COLO668 (cell line): ENCODE data around the gene PTPRN2.

Experiments used
- DNase-seq: peaks from one replicate; lab custom pipeline; 2025; ENCODE audit not compliant: unreplicated experiment; lab: John Stamatoyannopoulos, UW

PTPRN2 gene

GRCh38 chr7:158067219-158067930 lies 520.2 kb downstream of the PTPRN2 start:
- no peak for DNase-seq

DNA sequence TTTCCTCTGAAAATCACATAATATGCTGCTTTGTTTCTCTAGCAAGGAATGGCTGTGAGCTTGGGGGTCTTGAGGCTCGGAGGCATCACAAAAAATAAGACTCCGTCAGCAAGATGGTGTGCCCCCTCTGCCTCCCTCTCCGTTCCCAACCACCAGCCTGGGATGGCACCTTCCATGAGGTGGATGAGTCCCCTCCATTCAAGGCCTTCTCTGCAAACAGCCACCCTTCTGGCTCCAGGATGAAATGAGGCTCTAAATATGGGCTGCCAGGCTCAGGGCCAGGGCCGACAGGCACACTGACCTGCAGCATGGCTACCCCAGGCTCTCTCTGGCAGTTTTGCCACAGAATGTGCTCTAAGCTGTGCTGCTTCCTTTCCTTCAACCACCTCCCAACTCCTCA lies 521.5 kb downstream of the PTPRN2 start:
- DNase-seq: no peak

DNA sequence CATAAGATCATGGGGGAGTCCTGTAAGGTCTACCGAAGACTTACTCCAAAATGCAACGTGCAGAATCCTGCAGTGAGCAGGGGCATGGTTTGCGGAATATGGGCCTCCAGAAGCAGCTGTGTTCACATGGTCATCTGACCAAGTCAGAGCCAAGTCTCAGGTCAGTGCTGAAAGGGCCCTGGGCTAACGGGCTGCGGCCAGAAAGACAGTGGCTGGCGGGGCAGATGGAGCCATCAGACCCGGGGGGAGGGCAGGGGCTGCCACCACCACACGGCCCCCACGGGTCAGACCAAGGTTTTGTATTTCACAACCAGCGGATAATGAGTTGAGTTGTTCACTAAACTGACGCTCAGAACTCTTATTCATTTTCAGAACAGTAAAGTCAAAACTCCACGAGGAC lies 522.3 kb downstream of the PTPRN2 start:
- no peak for DNase-seq

DNA sequence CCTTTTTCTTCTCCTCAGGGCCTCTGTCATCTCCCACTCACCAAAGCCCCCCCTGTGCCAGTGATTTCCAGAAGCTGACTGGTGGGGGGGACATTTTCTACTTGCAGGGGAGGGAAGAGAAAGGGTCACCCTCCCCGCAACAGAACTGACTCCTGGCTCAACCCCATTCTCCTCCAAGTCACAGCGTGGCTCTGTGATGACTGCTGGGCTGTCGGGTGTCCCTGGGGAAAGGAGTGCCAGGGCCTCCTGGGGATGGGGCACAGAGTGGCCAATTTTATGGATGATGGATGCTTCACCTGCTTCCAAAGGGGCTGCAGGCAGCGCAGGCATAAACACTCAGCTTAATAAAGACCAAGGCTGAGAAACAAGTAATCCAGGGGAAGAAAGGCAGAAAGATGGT lies 523.0 kb downstream of the PTPRN2 start:
- DNase-seq: no peak

DNA sequence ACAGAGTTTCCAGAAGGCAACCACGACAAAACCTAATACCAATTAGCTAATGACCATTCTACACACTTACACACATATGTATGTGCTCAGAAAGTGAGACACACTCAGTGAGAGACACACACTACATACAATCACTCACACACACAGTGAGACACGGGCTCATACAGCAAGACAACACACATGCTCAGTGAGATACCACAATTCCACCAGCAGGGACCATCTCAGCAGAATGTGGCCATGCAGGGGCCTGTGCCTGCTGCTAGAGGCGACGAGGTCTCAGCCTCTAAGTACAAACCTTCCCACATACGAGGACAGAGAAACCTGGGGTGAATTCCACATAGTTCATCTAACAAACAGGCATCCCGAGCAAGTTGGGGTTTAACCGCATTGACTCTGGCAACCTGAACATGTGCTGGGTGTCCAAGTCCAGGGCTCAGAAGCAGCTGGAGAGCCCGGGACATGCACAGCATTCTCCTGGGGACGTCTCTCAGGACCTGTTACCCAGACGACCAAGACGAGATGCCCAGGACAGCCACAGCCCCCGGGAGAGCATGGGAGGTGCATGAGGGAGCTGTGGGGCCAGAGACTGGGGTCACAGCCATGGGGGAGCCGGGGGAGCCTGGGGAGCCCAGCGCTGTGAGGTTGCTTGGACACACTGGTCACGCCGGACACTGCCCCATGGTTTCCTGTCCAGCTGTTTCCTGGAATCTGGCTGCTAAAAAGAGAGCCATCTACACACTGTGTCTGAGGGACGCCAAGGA lies 523.6 kb downstream of the PTPRN2 start:
- no peak for DNase-seq

DNA sequence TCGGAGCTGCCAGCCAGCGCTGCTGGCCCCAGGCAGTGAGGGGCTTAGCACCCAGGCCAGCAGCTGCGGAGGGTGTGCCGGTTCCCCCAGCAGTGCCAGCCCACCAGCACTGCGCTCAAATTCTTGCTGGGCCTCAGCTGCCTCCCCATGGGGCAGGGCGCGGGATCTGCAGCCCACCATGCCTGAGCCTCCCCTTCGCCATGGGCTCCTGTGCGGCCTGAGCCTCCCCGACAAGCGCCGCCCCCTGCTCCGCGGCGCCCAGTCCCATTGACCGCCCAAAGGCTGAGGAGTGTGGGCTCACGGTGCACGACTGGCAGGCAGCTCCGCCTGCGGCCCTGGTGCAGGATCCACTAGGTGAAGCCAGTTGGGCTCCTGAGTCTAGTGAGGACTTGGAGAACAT lies 525.0 kb downstream of the PTPRN2 start:
- no peak for DNase-seq

- DNase-seq: no peak
Measured at GRCh38 chr7:158061884-158062656, 525.6 kb downstream of the PTPRN2 start.

DNA sequence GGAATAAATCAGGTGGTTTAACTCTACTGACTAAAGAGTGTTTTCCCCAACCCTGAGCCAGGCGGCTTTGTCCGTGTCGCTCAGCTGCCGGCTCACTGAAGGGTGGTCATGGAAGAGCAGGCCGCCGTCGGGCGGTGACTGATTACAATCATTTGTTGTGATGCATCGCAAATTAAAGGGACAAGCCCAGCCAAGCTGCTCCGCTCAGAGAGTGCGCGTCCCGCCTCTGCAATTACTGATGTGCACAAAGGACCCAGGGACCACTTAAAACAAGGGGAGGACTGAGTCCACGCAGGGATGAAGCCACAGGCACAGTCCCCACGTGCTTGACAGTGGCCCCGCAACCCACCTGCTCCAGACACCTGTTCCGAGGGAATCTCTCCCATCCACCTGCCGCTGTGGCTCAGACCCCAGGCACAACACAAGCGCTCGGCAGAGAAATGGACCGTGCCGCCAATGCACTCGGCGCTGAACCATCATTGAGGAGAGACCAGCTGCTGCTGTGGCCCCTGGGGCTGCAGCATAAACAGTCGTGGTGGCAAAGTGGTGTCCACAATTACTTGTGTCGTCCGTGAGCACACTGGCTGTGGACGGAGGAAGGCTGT lies 526.5 kb downstream of the PTPRN2 start:
- DNase-seq: no peak

DNA sequence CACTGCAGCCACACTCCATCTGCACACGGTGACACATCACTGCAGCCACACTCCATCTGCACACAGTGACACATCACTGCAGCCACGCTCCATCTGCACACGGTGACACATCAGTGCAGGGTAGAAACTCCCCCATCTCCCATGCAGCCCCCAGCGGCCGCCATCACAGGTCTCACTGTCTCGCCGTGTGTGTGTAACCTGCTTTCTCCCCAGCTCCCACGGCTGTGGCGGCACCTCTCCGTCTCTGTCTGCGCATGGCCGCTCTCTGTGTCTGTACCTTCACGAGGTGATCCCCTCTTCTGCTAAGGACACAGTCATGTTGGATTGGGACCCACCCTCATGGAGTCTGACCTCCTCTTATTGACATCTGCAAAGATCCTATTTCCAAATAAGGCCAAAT lies 527.4 kb downstream of the PTPRN2 start:
- DNase-seq: no peak

- no peak for DNase-seq
Measured at GRCh38 chr7:158057446-158057845, 530.2 kb downstream of the PTPRN2 start.

GRCh38 chr7:158056761-158057160 lies 530.9 kb downstream of the PTPRN2 start:
- DNase-seq: no peak

DNA sequence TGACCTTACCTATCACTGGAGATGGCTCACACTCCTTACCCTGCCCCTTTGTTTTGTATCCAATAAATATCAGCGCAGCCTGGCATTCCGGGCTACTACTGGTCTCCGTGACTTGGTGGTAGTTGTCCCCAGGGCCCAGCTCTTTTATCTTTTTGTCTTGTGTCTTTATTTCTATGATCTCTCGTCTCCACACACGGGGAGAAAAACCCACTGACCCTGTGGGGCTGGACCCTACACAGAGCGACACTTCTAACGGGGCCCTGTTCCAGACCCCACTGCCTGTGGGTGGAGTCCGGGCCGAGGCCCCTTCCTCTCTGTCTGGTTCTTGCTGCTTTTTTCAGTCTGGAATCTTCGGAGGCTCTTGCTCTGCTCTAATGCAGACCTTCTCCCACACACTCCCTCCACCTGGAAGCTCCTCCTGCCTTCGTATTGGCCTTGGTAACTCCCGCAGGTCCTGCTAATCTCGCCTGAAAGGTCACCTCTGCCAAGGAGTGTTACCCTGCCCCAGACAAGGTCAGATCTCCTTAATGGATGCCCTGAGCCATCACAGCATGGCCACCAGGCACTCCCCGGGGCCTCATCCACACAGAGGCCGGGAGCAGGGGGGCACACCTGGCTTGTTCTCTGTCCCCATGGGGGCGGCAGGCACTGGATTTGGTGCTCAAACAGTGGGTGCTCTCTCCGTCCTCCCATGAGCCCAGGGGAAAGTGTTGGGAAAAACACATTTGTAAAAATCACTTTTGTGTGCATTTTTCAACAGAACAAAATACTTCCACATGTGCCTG lies 531.7 kb downstream of the PTPRN2 start:
- DNase-seq: no peak

DNA sequence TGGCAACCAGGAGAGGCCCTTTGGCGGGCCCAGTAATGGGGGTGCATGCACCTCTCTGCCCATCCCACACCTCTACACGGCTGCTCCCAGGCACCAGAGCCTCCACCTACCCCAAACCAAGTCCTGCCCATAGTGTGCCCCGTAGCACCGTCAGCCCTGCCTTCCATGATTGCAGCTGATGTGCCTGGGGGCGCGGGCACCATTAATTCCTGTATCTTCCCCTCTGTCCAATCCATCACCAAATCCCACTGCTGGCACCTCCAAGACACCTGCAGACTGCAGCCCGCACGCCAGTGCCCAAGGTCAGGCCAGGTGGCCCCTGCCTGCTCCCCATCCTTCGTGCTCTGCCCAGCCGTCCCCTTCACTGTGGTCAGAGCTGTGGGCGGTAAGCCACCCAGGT lies 533.0 kb downstream of the PTPRN2 start:
- no peak for DNase-seq

DNA sequence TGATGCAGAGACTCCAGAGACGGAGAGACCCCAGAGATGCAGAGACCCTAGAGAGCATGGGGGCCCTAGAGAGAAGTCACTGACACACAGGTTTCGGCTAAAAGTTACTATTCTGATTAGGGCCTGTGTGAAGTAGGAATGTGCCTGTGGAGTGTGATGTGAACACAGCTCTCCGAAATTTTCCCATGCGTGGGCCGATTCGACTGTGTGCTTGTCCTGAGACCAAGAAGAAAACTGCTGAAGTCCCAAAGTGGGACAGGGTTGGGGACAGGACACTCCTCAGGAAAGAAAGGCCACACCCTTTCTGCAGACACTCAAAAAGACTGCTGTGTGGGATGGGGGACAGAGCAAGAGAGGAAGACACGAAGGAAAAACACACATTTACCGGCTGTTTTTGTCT lies 533.5 kb downstream of the PTPRN2 start:
- DNase-seq: no peak

GRCh38 chr7:158053183-158053915 lies 534.3 kb downstream of the PTPRN2 start:
- no peak for DNase-seq

GRCh38 chr7:158052381-158053060 lies 535.1 kb downstream of the PTPRN2 start:
- DNase-seq: no peak

GRCh38 chr7:158051776-158052175 lies 535.8 kb downstream of the PTPRN2 start:
- DNase-seq: no peak

- no peak for DNase-seq
Measured at GRCh38 chr7:158050978-158051651, 536.5 kb downstream of the PTPRN2 start.

DNA sequence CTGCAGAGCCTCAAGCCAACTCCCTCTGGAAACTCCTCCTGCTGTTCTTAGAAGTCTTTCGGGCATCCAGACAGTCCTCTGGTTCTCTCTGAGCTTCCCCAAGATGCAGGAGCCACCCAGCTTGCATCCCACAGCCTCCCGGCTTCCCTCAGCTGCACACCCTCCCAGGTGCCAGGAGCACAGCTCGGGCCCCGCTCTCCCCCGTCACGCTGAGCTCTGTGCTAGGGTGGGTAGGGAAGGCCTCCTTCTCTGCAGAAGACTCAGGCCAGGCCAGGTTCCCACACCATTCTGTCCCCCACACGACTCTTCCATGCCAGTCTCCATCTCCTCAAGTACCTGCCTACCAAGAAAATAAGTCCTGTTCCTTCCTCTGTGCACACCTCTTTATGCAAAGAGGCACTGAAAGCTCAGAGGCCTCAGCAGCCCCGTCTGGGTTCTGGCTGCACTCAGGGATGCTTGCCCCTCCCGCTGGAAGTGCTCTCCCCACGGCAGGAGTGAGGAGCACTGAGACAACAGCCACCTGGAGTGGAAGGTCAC lies 537.1 kb downstream of the PTPRN2 start:
- DNase-seq: no peak
